Measurements from ENCODE around the gene MLIP. TPM values are rescaled to one million over a fixed set of nuclear protein-coding genes. Genes with fewer than 3 reads are reported as not detected.

MLIP gene
- total and polyA plus RNA-seq, 2 of the 8 experiments (the other 6 are each of a cell fraction or from before 2014, with no cell fraction given) = not detected

- Histone ChIP-seq H3K79me2 (ENCODE audit: control insufficient read depth in 1 of 2, insufficient read depth in 2 of 2, low read length in 2 of 2) (no peaks in the 10 kb centered on the region), H2BK15ac (ENCODE audit: low read length) (no peak overlapping the region), H3K79me1 (ENCODE audit: low read depth, low read length) (no peaks in the 10 kb centered on the region), H3K9ac (replicated peaks in 1 of 4; ENCODE audit: extremely low read depth in 1 of 4, low read depth in 3 of 4, low read length in 3 of 4) (no peak overlapping the region), H2BK120ac (replicated peaks; ENCODE audit: low read depth, low read length) (no peak overlapping the region), H4K5ac (ENCODE audit: insufficient read length, low read depth, low read length) (no peak overlapping the region), H3K9me3 (ENCODE audit: insufficient read depth in 2 of 2, low read depth in 1 of 2, low read length in 1 of 2) (no peaks in the 10 kb centered on the region), H3K4me2 (ENCODE audit: insufficient read depth in 1 of 2, low read depth in 2 of 2, low read length in 2 of 2) (no peak overlapping the region), H3K18ac (ENCODE audit: extremely low read depth, low read length) (no peak overlapping the region), H2BK12ac (ENCODE audit: low read depth, low read length) (no peak overlapping the region), H3K4me1 (replicated peaks in 1 of 4; ENCODE audit: control insufficient read depth in 3 of 4, insufficient read depth in 4 of 4, low read length in 3 of 4) (peaks cover 0 to 5% (median 2%) of the 10 kb centered on the region in 4 experiments; a peak in 2 of 7 replicates), H3K36me3 (ENCODE audit: control insufficient read depth in 2 of 4, insufficient read depth in 4 of 4, low read length in 3 of 4) (no peaks in the 10 kb centered on the region), H3K27ac (ENCODE audit: low read depth, low read length) (no peak overlapping the region), H3K4me3 (ENCODE audit: extremely low read depth in 1 of 4, insufficient read depth in 2 of 4, low read depth in 3 of 4, low read length in 4 of 4) (no peak overlapping the region), H3K27me3 (replicated peaks in 1 of 4; ENCODE audit: control insufficient read depth in 3 of 4, extremely low read depth in 1 of 4, insufficient read depth in 3 of 4, low read length in 3 of 4) (no peaks in the 10 kb centered on the region), H2BK5ac (ENCODE audit: low read depth, low read length) (no peak overlapping the region), H2AK5ac (ENCODE audit: low read depth, low read length) (no peak overlapping the region), H4K8ac (ENCODE audit: extremely low read depth, insufficient read depth, low read length) (no peak overlapping the region), H2BK20ac (ENCODE audit: low read length) (no peak overlapping the region), H3K4ac (replicated peaks; ENCODE audit: insufficient read length, low read depth, low read length) (no peak overlapping the region), H3K14ac (ENCODE audit: insufficient read length) (no peak overlapping the region), H2AFZ (ENCODE audit: low read length) (no peak overlapping the region), H3K23me2 (ENCODE audit: low read depth, low read length) (no peaks in the 10 kb centered on the region; the same call in 1 of the 2 replicates), H4K20me1 (replicated peaks in 1 of 2; ENCODE audit: control insufficient read depth in 1 of 2, insufficient read depth in 2 of 2, low read length in 2 of 2) (no peaks in the 10 kb centered on the region), H3K23ac (ENCODE audit: insufficient read length) (no peak overlapping the region), H3K56ac (replicated peaks; ENCODE audit: insufficient read length, low read depth, low read length) (no peak overlapping the region), H4K91ac (replicated peaks; ENCODE audit: insufficient read length, low read length) (no peak overlapping the region)
- 0 out of 2 replicates have a peak, but pooled peaks have one; percentile 27 for TF ChIP-seq CEBPB (IDR thresholded peaks at IDR 0.05; ENCODE audit: low read depth, low read length)
- no peak for TF ChIP-seq EP300 (IDR thresholded peaks at IDR 0.05; ENCODE audit: borderline replicate concordance in 1 of 2, low read depth in 2 of 2, low read length in 2 of 2)
- TF ChIP-seq POLR2AphosphoS5 (IDR thresholded peaks at IDR 0.05; ENCODE audit: low read depth, low read length) = no peak
- no peak for TF ChIP-seq JUND (IDR thresholded peaks at IDR 0.05; ENCODE audit: low read length)
- WGBS, 2 experiments (ENCODE audit: extremely low coverage in 1 of 2, insufficient coverage in 1 of 2, insufficient read length in 1 of 2, insufficient replicate concordance in 2 of 2, low coverage in 1 of 2, low lambda C conversion rate in 2 of 2, missing lambda C conversion rate in 1 of 2) = 91% methylated on average over 3 of the region's 3 CpGs; no CpG with 5 or more reads in 1 of the 2 experiments
- POLR2A ChIA-PET (ENCODE audit: partially characterized antibody) = no interaction called here
- CTCF ChIA-PET (ENCODE audit: partially characterized antibody) = no interaction called here
- DNase-seq (ENCODE audit: low read depth in 1 of 2, low spot score in 2 of 2) (no peak), FAIRE-seq (no peak)
Measured at GRCh38 chr6:54198134-54198533, 86.9 kb downstream of the MLIP start.
